HG02763 (cell line): ENCODE results near the gene GDPD2.

ENCODE experiments used
- ATAC-seq: cut with Tn5 transposase; IDR thresholded peaks from one replicate; pipeline ENCODE4 v1.9.1; 2021; ENCODE audit warnings: mild to moderate bottlenecking, moderate library complexity; ENCODE audit not compliant: unreplicated experiment

The GDPD2 gene

GRCh38 chrX:70437011-70437410 is 13.9 kb downstream of the GDPD2 start:
- no peak for ATAC-seq

GRCh38 chrX:70437921-70438665 is 15.0 kb downstream of the GDPD2 start:
- no peak for ATAC-seq

GRCh38 chrX:70439016-70439415 is 15.9 kb downstream of the GDPD2 start:
- no peak for ATAC-seq

GRCh38 chrX:70442224-70442623 is 19.1 kb downstream of the GDPD2 start:
- no peak for ATAC-seq

- no peak for ATAC-seq
These were observed 21.3 kb downstream of the GDPD2 start, which contains the start of gene DLG3 for GRCh38 chrX:70444326-70444945. Gene DLG3, plus strand, starts transcription at chrX:70444835. Its CDS starts 367 bp downstream, at chrX:70445202.

GRCh38 chrX:70444946-70445656 is 22.0 kb downstream of the GDPD2 start:
- ATAC-seq, result no peak

- no peak for ATAC-seq
These were observed 22.8 kb downstream of the GDPD2 start for GRCh38 chrX:70445951-70446350.

GRCh38 chrX:70446380-70447350 is 23.6 kb downstream of the GDPD2 start:
- ATAC-seq, result no peak

GRCh38 chrX:70449457-70449966 is 26.4 kb downstream of the GDPD2 start:
- ATAC-seq, result no peak

- ATAC-seq, result peak; percentile 36
These were observed 29.1 kb downstream of the GDPD2 start for GRCh38 chrX:70452143-70452733.

- no peak for ATAC-seq
These were observed 30.0 kb downstream of the GDPD2 start for GRCh38 chrX:70453024-70453618.

GRCh38 chrX:70454441-70455365 is 31.6 kb downstream of the GDPD2 start:
- peak; percentile 62 for ATAC-seq

- ATAC-seq, result no peak
These were observed 32.5 kb downstream of the GDPD2 start for GRCh38 chrX:70455366-70456202.

GRCh38 chrX:70456256-70456655 is 33.1 kb downstream of the GDPD2 start:
- no peak for ATAC-seq

- no peak for ATAC-seq
These were observed 37.9 kb downstream of the GDPD2 start for GRCh38 chrX:70461026-70461425.

- no peak for ATAC-seq
These were observed 40.9 kb downstream of the GDPD2 start for GRCh38 chrX:70464051-70464450.

- no peak for ATAC-seq
These were observed 43.9 kb downstream of the GDPD2 start for GRCh38 chrX:70466968-70467367.

GRCh38 chrX:70468709-70469108 is 45.6 kb downstream of the GDPD2 start:
- no peak for ATAC-seq
